ENCODE measurements around the gene TM4SF20.

Gene TM4SF20

GRCh38 chr2:227379095-227379494 is at the start of gene TM4SF20:
TSS of gene TM4SF20 (minus strand) at chr2:227379306. CDS start at chr2:227379268, 38 bp downstream.
- peaks cover 14% of the 10 kb centered on the region for H3K9me3 Mint-ChIP-seq
- no peaks in the 10 kb centered on the region for H3K27me3 Mint-ChIP-seq
- H3K4me1 Mint-ChIP-seq (ENCODE audit: low read depth), result peaks cover 22% of the 10 kb centered on the region
- intact Hi-C loops (cut with micrococcal nuclease), result no loop called here
- H3K36me3 Mint-ChIP-seq (ENCODE audit: low read depth), result no peaks in the 10 kb centered on the region
- no peak within 1 kb of the TSS for H3K4me3 Mint-ChIP-seq
- peak within 1 kb of the TSS; percentile 16 for H3K27ac Mint-ChIP-seq

- H3K4me3 Mint-ChIP-seq, result no peak overlapping the region
- peaks cover 2% of the 10 kb centered on the region for H3K27me3 Mint-ChIP-seq
- H3K4me1 Mint-ChIP-seq (ENCODE audit: low read depth), result peaks cover 27% of the 10 kb centered on the region
- peaks cover 24% of the 10 kb centered on the region for H3K9me3 Mint-ChIP-seq
- H3K27ac Mint-ChIP-seq, result no peak overlapping the region
- intact Hi-C loops (cut with micrococcal nuclease), result no loop called here
- H3K36me3 Mint-ChIP-seq (ENCODE audit: low read depth), result peaks cover 12% of the 10 kb centered on the region
Measured at GRCh38 chr2:227428731-227429285, 49.7 kb upstream of the TM4SF20 start.

GRCh38 chr2:227423656-227424499 is 44.8 kb upstream of the TM4SF20 start:
- no peak overlapping the region for H3K4me3 Mint-ChIP-seq
- peaks cover 7% of the 10 kb centered on the region for H3K27me3 Mint-ChIP-seq
- intact Hi-C loops (cut with micrococcal nuclease), result no loop called here
- H3K36me3 Mint-ChIP-seq (ENCODE audit: low read depth), result no peaks in the 10 kb centered on the region
- no peaks in the 10 kb centered on the region for H3K9me3 Mint-ChIP-seq
- peaks cover 18% of the 10 kb centered on the region for H3K4me1 Mint-ChIP-seq (ENCODE audit: low read depth)
- H3K27ac Mint-ChIP-seq, result no peak overlapping the region

- Mint-ChIP-seq H3K27me3 (peaks cover 4% of the 10 kb centered on the region), H3K4me1 (ENCODE audit: low read depth) (peaks cover 30% of the 10 kb centered on the region), H3K27ac (no peak overlapping the region), H3K4me3 (no peak overlapping the region), H3K36me3 (ENCODE audit: low read depth) (no peaks in the 10 kb centered on the region), H3K9me3 (no peaks in the 10 kb centered on the region)
- intact Hi-C loops (cut with micrococcal nuclease), result no loop called here
Measured at GRCh38 chr2:227420087-227421052, 41.3 kb upstream of the TM4SF20 start.

- intact Hi-C loops (cut with micrococcal nuclease), result no loop called here
Measured at GRCh38 chr2:227416701-227417100, 37.6 kb upstream of the TM4SF20 start.

GRCh38 chr2:227415538-227416424 is 36.7 kb upstream of the TM4SF20 start:
- H3K9me3 Mint-ChIP-seq, result no peaks in the 10 kb centered on the region
- H3K36me3 Mint-ChIP-seq (ENCODE audit: low read depth), result no peaks in the 10 kb centered on the region
- H3K27ac Mint-ChIP-seq, result peak overlapping the region; percentile 84
- intact Hi-C loops (cut with micrococcal nuclease), result loop anchor here (1.0 kb wide), 1 partner anchor 8 kb away; no protein-coding TSS in a partner anchor
- H3K4me1 Mint-ChIP-seq (ENCODE audit: low read depth), result peaks cover 61% of the 10 kb centered on the region
- no peak overlapping the region for H3K4me3 Mint-ChIP-seq
- H3K27me3 Mint-ChIP-seq, result no peaks in the 10 kb centered on the region

More at GRCh38 chr2:227416701-227417100, 37.6 kb upstream of the TM4SF20 start:
- Mint-ChIP-seq H3K36me3 (ENCODE audit: low read depth) (no peaks in the 10 kb centered on the region), H3K27ac (peak overlapping the region; percentile 84), H3K27me3 (no peaks in the 10 kb centered on the region), H3K4me1 (ENCODE audit: low read depth) (peaks cover 56% of the 10 kb centered on the region), H3K4me3 (no peak overlapping the region), H3K9me3 (no peaks in the 10 kb centered on the region)

- Mint-ChIP-seq H3K4me3 (no peak overlapping the region), H3K36me3 (ENCODE audit: low read depth) (no peaks in the 10 kb centered on the region), H3K9me3 (no peaks in the 10 kb centered on the region), H3K27ac (peak overlapping the region; percentile 84), H3K27me3 (no peaks in the 10 kb centered on the region), H3K4me1 (ENCODE audit: low read depth) (peaks cover 54% of the 10 kb centered on the region)
- intact Hi-C loops (cut with micrococcal nuclease), result loop anchor here (1.0 kb wide), 1 partner anchor 8 kb away; no protein-coding TSS in a partner anchor
Measured at GRCh38 chr2:227414846-227415245, 35.7 kb upstream of the TM4SF20 start.

GRCh38 chr2:227413371-227413770 is 34.3 kb upstream of the TM4SF20 start:
- Mint-ChIP-seq H3K36me3 (ENCODE audit: low read depth) (no peaks in the 10 kb centered on the region), H3K27me3 (no peaks in the 10 kb centered on the region), H3K9me3 (no peaks in the 10 kb centered on the region), H3K4me3 (no peak overlapping the region), H3K4me1 (ENCODE audit: low read depth) (peaks cover 54% of the 10 kb centered on the region), H3K27ac (peak overlapping the region; percentile 72)
- intact Hi-C loops (cut with micrococcal nuclease), result no loop called here

- intact Hi-C loops (cut with micrococcal nuclease), result no loop called here
- Mint-ChIP-seq H3K27ac (peak overlapping the region; percentile 72), H3K9me3 (no peaks in the 10 kb centered on the region), H3K4me1 (ENCODE audit: low read depth) (peaks cover 59% of the 10 kb centered on the region), H3K36me3 (ENCODE audit: low read depth) (no peaks in the 10 kb centered on the region), H3K27me3 (no peaks in the 10 kb centered on the region), H3K4me3 (no peak overlapping the region)
Measured at GRCh38 chr2:227412877-227413276, 33.8 kb upstream of the TM4SF20 start.

- H3K27ac Mint-ChIP-seq, result peak overlapping the region; percentile 61
- no peak overlapping the region for H3K4me3 Mint-ChIP-seq
- intact Hi-C loops (cut with micrococcal nuclease), result no loop called here
- no peaks in the 10 kb centered on the region for H3K9me3 Mint-ChIP-seq
- H3K4me1 Mint-ChIP-seq (ENCODE audit: low read depth), result peaks cover 63% of the 10 kb centered on the region
- no peaks in the 10 kb centered on the region for H3K36me3 Mint-ChIP-seq (ENCODE audit: low read depth)
- H3K27me3 Mint-ChIP-seq, result no peaks in the 10 kb centered on the region
Measured at GRCh38 chr2:227411990-227412350, 32.9 kb upstream of the TM4SF20 start.

GRCh38 chr2:227411320-227411989 is 32.3 kb upstream of the TM4SF20 start:
- peaks cover 63% of the 10 kb centered on the region for H3K4me1 Mint-ChIP-seq (ENCODE audit: low read depth)

GRCh38 chr2:227410191-227410590 is 31.1 kb upstream of the TM4SF20 start:
- intact Hi-C loops (cut with micrococcal nuclease), result no loop called here
- no peaks in the 10 kb centered on the region for H3K36me3 Mint-ChIP-seq (ENCODE audit: low read depth)
- no peak overlapping the region for H3K27ac Mint-ChIP-seq
- H3K4me3 Mint-ChIP-seq, result no peak overlapping the region
- H3K27me3 Mint-ChIP-seq, result no peaks in the 10 kb centered on the region
- no peaks in the 10 kb centered on the region for H3K9me3 Mint-ChIP-seq
- peaks cover 64% of the 10 kb centered on the region for H3K4me1 Mint-ChIP-seq (ENCODE audit: low read depth)

More at GRCh38 chr2:227411320-227411989, 32.3 kb upstream of the TM4SF20 start:
- no peaks in the 10 kb centered on the region for H3K36me3 Mint-ChIP-seq (ENCODE audit: low read depth)
- intact Hi-C loops (cut with micrococcal nuclease), result no loop called here
- peak overlapping the region; percentile 61 for H3K27ac Mint-ChIP-seq
- H3K9me3 Mint-ChIP-seq, result no peaks in the 10 kb centered on the region
- no peaks in the 10 kb centered on the region for H3K27me3 Mint-ChIP-seq
- no peak overlapping the region for H3K4me3 Mint-ChIP-seq

All from dendritic cell treated with granulocyte-macrophage colony-stimulating factor and Interleukin-4, amounts not matched to agents 40 ng/mL and 50 ng/mL, for 4 days (primary cell).